BE2C (cell line): ENCODE data around the gene C10orf105. TPM values are rescaled to one million over a fixed set of nuclear protein-coding genes. Genes with fewer than 3 reads are reported as not detected.

ENCODE experiments used
- DNase-seq: peaks from one replicate; pipeline ENCODE4 v3.0.0-alpha.2; 2020
- H3K27me3 ChIP-seq: fragments of 250-450 bp; sonication (Bioruptor Pico); 2 replicates; pipeline ENCODE4 v1.5.1; 2020; ENCODE audit warnings: mild to moderate bottlenecking
- H3K36me3 ChIP-seq: fragments of 250-450 bp; sonication (Bioruptor Pico); 2 replicates; pipeline ENCODE4 v1.5.1; 2020; ENCODE audit warnings: mild to moderate bottlenecking
- H3K4me1 ChIP-seq: fragments of 250-450 bp; sonication (Bioruptor Pico); 2 replicates; pipeline ENCODE4 v1.5.1; 2020
- H3K4me3 ChIP-seq: 2 replicates; pipeline ENCODE4 v1.5.1; 2011; ENCODE audit warnings: low read depth, low read length
- H3K9me3 ChIP-seq: fragments of 250-450 bp; sonication (Bioruptor Pico); 2 replicates; pipeline ENCODE4 v1.5.1; 2020
- CTCF ChIP-seq: IDR thresholded peaks from 2 replicates; pipeline ENCODE4 v1.5.1; 2012; ENCODE audit warnings: mild to moderate bottlenecking, low read depth, low read length
- polyA plus RNA-seq: library from polyadenylated mRNA; unstranded; fragments of >200 nt; gene quantifications from one replicate; pipeline ENCODE4 v1.2.1, GENCODE V29; 2012; ENCODE audit warnings: low read depth, missing spikeins; ENCODE audit not compliant: insufficient read length, insufficient read depth

Gene C10orf105
- not detected for polyA plus RNA-seq

- Histone ChIP-seq H3K4me3 (no peak within 1 kb of the TSS), H3K36me3 (no peaks in the 10 kb centered on the region), H3K4me1 (no peaks in the 10 kb centered on the region), H3K9me3 (no peaks in the 10 kb centered on the region), H3K27me3 (no peaks in the 10 kb centered on the region)
- no peak for TF ChIP-seq CTCF
- no peak for DNase-seq
These were observed at the start of gene C10orf105 for GRCh38 chr10:71719464-71720201. Gene C10orf105 (minus strand): TSS chr10:71719778. CDS start chr10:71716337, 3,441 bp downstream.

- no peak overlapping the region for H3K4me3 ChIP-seq
- no peak for TF ChIP-seq CTCF
- no peaks in the 10 kb centered on the region for H3K27me3 ChIP-seq
- no peaks in the 10 kb centered on the region for H3K36me3 ChIP-seq
- H3K4me1 ChIP-seq, result no peaks in the 10 kb centered on the region; the same call in 1 of the 2 replicates
- H3K9me3 ChIP-seq, result no peaks in the 10 kb centered on the region
- DNase-seq, result no peak
These were observed 48.0 kb upstream of the C10orf105 start for GRCh38 chr10:71767420-71768035.

GRCh38 chr10:71766717-71767419 is 47.3 kb upstream of the C10orf105 start:
- Histone ChIP-seq H3K4me1 (no peaks in the 10 kb centered on the region; the same call in 1 of the 2 replicates), H3K4me3 (no peak overlapping the region), H3K27me3 (no peaks in the 10 kb centered on the region), H3K9me3 (no peaks in the 10 kb centered on the region), H3K36me3 (no peaks in the 10 kb centered on the region)
- no peak for DNase-seq
- TF ChIP-seq CTCF, result no peak

GRCh38 chr10:71765906-71766716 is 46.5 kb upstream of the C10orf105 start:
- DNase-seq, result no peak
- no peak for TF ChIP-seq CTCF
- no peaks in the 10 kb centered on the region; the same call in 1 of the 2 replicates for H3K4me1 ChIP-seq
- no peaks in the 10 kb centered on the region for H3K9me3 ChIP-seq
- H3K4me3 ChIP-seq, result no peak overlapping the region
- no peaks in the 10 kb centered on the region for H3K27me3 ChIP-seq
- H3K36me3 ChIP-seq, result no peaks in the 10 kb centered on the region

GRCh38 chr10:71765176-71765904 is 45.8 kb upstream of the C10orf105 start:
- no peak for DNase-seq
- no peaks in the 10 kb centered on the region for H3K36me3 ChIP-seq
- TF ChIP-seq CTCF, result no peak
- H3K4me3 ChIP-seq, result no peak overlapping the region
- H3K9me3 ChIP-seq, result no peaks in the 10 kb centered on the region
- H3K27me3 ChIP-seq, result no peaks in the 10 kb centered on the region
- no peaks in the 10 kb centered on the region; the same call in 1 of the 2 replicates for H3K4me1 ChIP-seq
